Measurements from ENCODE around the gene SAPCD2.
"Not testable (repeated sequence)": the region's sequence is repeated elsewhere in the genome, so short reads cannot be mapped to it uniquely, and the experiment has no call there.

Gene SAPCD2

GRCh38 chr9:137063311-137064026 is 6.9 kb downstream of the SAPCD2 start:
- no peak for DNase-seq

- not testable (repeated sequence) for DNase-seq
These were observed 7.6 kb downstream of the SAPCD2 start for GRCh38 chr9:137062798-137063197.

- DNase-seq = no peak
These were observed 8.0 kb downstream of the SAPCD2 start for GRCh38 chr9:137062384-137062783.

GRCh38 chr9:137058521-137059234 is 11.7 kb downstream of the SAPCD2 start:
- DNase-seq = no peak

GRCh38 chr9:137057545-137057944 is 12.8 kb downstream of the SAPCD2 start:
- DNase-seq = peak; percentile 57

- no peak for DNase-seq
These were observed 13.5 kb downstream of the SAPCD2 start for GRCh38 chr9:137056739-137057415.

GRCh38 chr9:137055385-137056364 is 14.7 kb downstream of the SAPCD2 start:
- DNase-seq = no peak

- DNase-seq = no peak
These were observed 15.4 kb downstream of the SAPCD2 start for GRCh38 chr9:137054932-137055384.

- peak; percentile 80 for DNase-seq
These were observed 16.1 kb downstream of the SAPCD2 start, which contains the start of gene ENTPD2 for GRCh38 chr9:137053944-137054931. ENTPD2 (minus strand) TSS chr9:137054061; CDS start chr9:137053997, 64 bp downstream.

GRCh38 chr9:137052998-137053943 is 17.1 kb downstream of the SAPCD2 start:
- no peak for DNase-seq

- no peak for DNase-seq
These were observed 18.1 kb downstream of the SAPCD2 start for GRCh38 chr9:137052293-137052692.

GRCh38 chr9:137051145-137051724 is 19.1 kb downstream of the SAPCD2 start:
- no peak for DNase-seq

GRCh38 chr9:137050570-137050969 is 19.8 kb downstream of the SAPCD2 start:
- DNase-seq = no peak

GRCh38 chr9:137049544-137050449 is 20.6 kb downstream of the SAPCD2 start:
- no peak for DNase-seq

GRCh38 chr9:137048655-137049543 is 21.5 kb downstream of the SAPCD2 start:
- DNase-seq = no peak

GRCh38 chr9:137046088-137046787 is 24.1 kb downstream of the SAPCD2 start, which contains the start of gene NPDC1:
NPDC1 (minus strand) TSS chr9:137046177; CDS start chr9:137045989, 188 bp downstream.
- DNase-seq = peak; percentile 61

Data from NCI-H510A (cell line).